ENCODE results near the gene EVPL. TPM values are rescaled to one million over a fixed set of nuclear protein-coding genes. Genes with fewer than 3 reads are reported as not detected.

EVPL gene
- total and polyA plus RNA-seq, 2 experiments from 2014 or later: 2.0 to 2.7 TPM

DNA sequence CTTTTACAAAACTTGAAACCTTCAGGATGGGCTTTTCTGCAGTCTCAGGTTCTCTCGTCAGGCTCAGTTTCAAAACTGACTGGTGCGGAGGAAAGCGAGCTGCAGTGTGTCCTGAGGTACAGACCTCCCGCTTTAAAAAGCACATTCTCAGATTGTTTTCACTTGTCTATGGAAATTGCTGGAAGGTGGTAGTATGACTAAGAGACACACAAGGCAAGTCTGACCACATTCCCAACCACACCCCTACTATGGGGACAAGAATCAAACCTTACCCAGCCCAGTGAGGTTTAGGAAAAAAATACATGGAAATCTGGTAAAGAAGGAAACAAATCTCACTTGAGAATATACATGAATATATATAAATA lies 27.0 kb upstream of the EVPL start:
- Histone ChIP-seq H3K4me2 (peak overlapping the region; percentile 6), H3K36me3 (replicated peaks; ENCODE audit: insufficient read depth, low read depth) (no peaks in the 10 kb centered on the region), H2AFZ (no peak overlapping the region), H3K4me1 (ENCODE audit: insufficient read depth) (no peaks in the 10 kb centered on the region), H3K9me3 (ENCODE audit: low read depth) (no peaks in the 10 kb centered on the region), H3K79me2 (peaks cover 16% of the 10 kb centered on the region), H3K27ac (peak overlapping the region; percentile 84), H3K9me2 (replicated peaks; ENCODE audit: insufficient read depth) (no peaks in the 10 kb centered on the region), H3K27me3 (no peaks in the 10 kb centered on the region), H3K4me3 (no peak overlapping the region), H4K20me1 (ENCODE audit: insufficient read depth, poor library complexity, severe bottlenecking) (no peaks in the 10 kb centered on the region)
- no peak for TF ChIP-seq EZH2phosphoT487 (IDR thresholded peaks at IDR 0.05; ENCODE audit: low read depth, severe bottlenecking, unreplicated experiment)
- no peak for TF ChIP-seq EZH2 (IDR thresholded peaks at IDR 0.05; ENCODE audit: borderline replicate concordance)
- TF ChIP-seq, protein P1, sequence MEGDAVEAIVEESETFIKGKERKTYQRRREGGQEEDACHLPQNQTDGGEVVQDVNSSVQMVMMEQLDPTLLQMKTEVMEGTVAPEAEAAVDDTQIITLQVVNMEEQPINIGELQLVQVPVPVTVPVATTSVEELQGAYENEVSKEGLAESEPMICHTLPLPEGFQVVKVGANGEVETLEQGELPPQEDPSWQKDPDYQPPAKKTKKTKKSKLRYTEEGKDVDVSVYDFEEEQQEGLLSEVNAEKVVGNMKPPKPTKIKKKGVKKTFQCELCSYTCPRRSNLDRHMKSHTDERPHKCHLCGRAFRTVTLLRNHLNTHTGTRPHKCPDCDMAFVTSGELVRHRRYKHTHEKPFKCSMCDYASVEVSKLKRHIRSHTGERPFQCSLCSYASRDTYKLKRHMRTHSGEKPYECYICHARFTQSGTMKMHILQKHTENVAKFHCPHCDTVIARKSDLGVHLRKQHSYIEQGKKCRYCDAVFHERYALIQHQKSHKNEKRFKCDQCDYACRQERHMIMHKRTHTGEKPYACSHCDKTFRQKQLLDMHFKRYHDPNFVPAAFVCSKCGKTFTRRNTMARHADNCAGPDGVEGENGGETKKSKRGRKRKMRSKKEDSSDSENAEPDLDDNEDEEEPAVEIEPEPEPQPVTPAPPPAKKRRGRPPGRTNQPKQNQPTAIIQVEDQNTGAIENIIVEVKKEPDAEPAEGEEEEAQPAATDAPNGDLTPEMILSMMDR (IDR thresholded peaks at IDR 0.05; ENCODE audit: poor library complexity): no peak
- no peak for DNase-seq (ENCODE audit: low spot score)
- 93% methylated on average over 4 of the region's 4 CpGs for WGBS (ENCODE audit: low lambda C conversion rate, missing lambda C conversion rate)

DNA sequence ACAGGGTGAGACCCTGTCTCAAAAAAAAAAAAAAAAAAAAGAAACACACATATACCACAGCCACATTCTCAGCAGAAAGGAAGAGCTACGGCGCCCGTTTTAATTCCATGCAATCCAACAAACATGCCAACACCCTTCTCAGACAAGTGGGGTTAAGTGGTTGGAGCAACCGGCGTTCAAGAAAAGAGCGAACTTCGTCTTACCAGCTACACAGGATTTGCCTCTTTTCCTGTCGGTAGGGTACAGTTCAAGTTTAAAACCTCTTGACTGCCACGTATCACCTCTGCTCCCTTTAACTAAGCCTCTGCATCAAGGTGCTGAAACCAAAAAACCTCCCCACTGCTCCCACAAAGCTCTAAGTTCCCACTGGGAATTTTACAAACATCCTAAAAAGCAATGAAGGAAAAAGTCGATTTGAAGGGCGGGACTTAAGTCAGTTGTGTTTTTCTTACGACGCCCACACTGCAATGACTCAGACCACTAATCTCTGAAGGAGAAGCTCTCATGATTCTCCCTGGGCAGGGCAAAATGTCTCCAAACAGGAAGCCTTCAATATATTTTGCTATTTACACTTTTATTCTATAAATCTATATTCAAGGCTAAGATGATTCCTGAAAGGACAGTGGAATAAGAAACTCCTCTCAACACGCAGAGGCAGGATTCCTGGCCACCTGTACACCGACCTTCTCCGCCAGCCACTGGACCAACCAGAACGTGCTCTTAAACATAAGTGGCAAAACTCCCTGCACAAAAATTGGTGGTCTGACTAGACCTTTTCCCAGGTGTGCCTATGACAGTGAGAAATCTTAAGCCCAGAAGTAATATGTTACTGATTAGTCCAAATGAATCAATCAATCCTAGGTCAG lies 26.4 kb upstream of the EVPL start:
- Histone ChIP-seq H2AFZ (no peak overlapping the region), H3K9me3 (ENCODE audit: low read depth) (no peaks in the 10 kb centered on the region), H3K27me3 (no peaks in the 10 kb centered on the region), H3K9me2 (replicated peaks; ENCODE audit: insufficient read depth) (no peaks in the 10 kb centered on the region), H4K20me1 (ENCODE audit: insufficient read depth, poor library complexity, severe bottlenecking) (no peaks in the 10 kb centered on the region), H3K4me1 (ENCODE audit: insufficient read depth) (no peaks in the 10 kb centered on the region), H3K36me3 (replicated peaks; ENCODE audit: insufficient read depth, low read depth) (no peaks in the 10 kb centered on the region), H3K79me2 (peaks cover 16% of the 10 kb centered on the region), H3K4me3 (no peak overlapping the region), H3K4me2 (peak overlapping the region; percentile 6), H3K27ac (peak overlapping the region; percentile 84)
- DNase-seq (ENCODE audit: low spot score): peak; percentile 44
- WGBS (ENCODE audit: low lambda C conversion rate, missing lambda C conversion rate): 88% methylated on average over 17 of the region's 17 CpGs
- TF ChIP-seq EZH2phosphoT487 (IDR thresholded peaks at IDR 0.05; ENCODE audit: low read depth, severe bottlenecking, unreplicated experiment) (no peak), EZH2 (IDR thresholded peaks at IDR 0.05; ENCODE audit: borderline replicate concordance) (no peak)
- TF ChIP-seq, protein P1 (IDR thresholded peaks at IDR 0.05; ENCODE audit: poor library complexity): no peak

DNA sequence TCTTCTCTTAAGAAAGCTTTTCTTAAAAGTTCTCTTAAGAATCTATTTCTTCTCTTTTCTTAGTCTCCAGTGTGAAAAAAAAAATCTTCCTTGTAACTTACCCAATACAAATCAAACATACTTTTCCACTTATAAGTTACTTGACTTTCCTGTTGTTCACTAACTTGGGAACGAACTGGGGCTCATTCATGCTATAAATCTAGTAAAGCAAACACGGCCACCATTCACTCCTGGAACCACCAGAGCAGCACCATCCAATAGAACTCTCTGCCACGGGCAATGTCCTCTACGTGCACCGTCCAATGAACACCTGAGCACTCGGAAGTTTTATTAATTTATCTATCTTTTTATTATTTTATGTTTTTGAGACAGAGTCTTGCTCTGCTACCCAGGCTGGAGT lies 24.5 kb upstream of the EVPL start:
- no peak for TF ChIP-seq EZH2phosphoT487 (IDR thresholded peaks at IDR 0.05; ENCODE audit: low read depth, severe bottlenecking, unreplicated experiment)
- TF ChIP-seq EZH2 (IDR thresholded peaks at IDR 0.05; ENCODE audit: borderline replicate concordance): no peak
- TF ChIP-seq, protein P1 (IDR thresholded peaks at IDR 0.05; ENCODE audit: poor library complexity): no peak
- no peak overlapping the region for H3K4me2 ChIP-seq
- H4K20me1 ChIP-seq (ENCODE audit: insufficient read depth, poor library complexity, severe bottlenecking): no peaks in the 10 kb centered on the region
- no peak overlapping the region for H2AFZ ChIP-seq
- no peaks in the 10 kb centered on the region for H3K9me3 ChIP-seq (ENCODE audit: low read depth)
- no peaks in the 10 kb centered on the region for H3K36me3 ChIP-seq (replicated peaks; ENCODE audit: insufficient read depth, low read depth)
- H3K4me1 ChIP-seq (ENCODE audit: insufficient read depth): no peaks in the 10 kb centered on the region
- H3K4me3 ChIP-seq: no peak overlapping the region
- H3K9me2 ChIP-seq (replicated peaks; ENCODE audit: insufficient read depth): no peaks in the 10 kb centered on the region
- peak overlapping the region; percentile 26 for H3K27ac ChIP-seq
- no peaks in the 10 kb centered on the region for H3K27me3 ChIP-seq
- DNase-seq (ENCODE audit: low spot score): no peak
- H3K79me2 ChIP-seq: peaks cover 13% of the 10 kb centered on the region
- WGBS (ENCODE audit: low lambda C conversion rate, missing lambda C conversion rate): 85% methylated on average over 6 of the region's 6 CpGs
